Brain microvascular endothelial cell (primary cell): Measurements from ENCODE around the gene ASAH2B.

Experiments used
- DNase-seq: peaks from one replicate; pipeline ENCODE4 v3.0.0-alpha.2; 2020
- H3K27ac ChIP-seq: fragments of 250-450 bp; sonication (Bioruptor Pico); 2 replicates; pipeline ENCODE4 v1.5.1; 2020; ENCODE audit warnings: mild to moderate bottlenecking, moderate library complexity
- H3K27me3 ChIP-seq: fragments of 250-450 bp; sonication (Bioruptor Pico); replicated peaks from 2 replicates; pipeline ENCODE4 v1.5.1; 2020; ENCODE audit warnings: mild to moderate bottlenecking
- H3K36me3 ChIP-seq: fragments of 250-450 bp; sonication (Bioruptor Pico); replicated peaks from 2 replicates; pipeline ENCODE4 v1.5.1; 2020; ENCODE audit warnings: mild to moderate bottlenecking
- H3K4me3 ChIP-seq: 2 replicates; pipeline ENCODE4 v1.5.1; 2011; ENCODE audit warnings: low read depth, mild to moderate bottlenecking, control low read depth, low read length, moderate library complexity
- in situ Hi-C: cut with HindIII; loops from 2 replicates; pipeline ENCODE4 v1.10.0; 2017; ENCODE audit warnings: low sequenced_read_pairs, low pct_ligation_motif_present
- TF ChIP-seq, protein P1 (sequence below): IDR thresholded peaks from 2 replicates; pipeline ENCODE4 v1.5.1; 2011; ENCODE audit warnings: low read depth, mild to moderate bottlenecking, moderate library complexity, low read length, control low read depth, inconsistent platforms; ENCODE audit errors: missing control alignments

Gene ASAH2B

DNA sequence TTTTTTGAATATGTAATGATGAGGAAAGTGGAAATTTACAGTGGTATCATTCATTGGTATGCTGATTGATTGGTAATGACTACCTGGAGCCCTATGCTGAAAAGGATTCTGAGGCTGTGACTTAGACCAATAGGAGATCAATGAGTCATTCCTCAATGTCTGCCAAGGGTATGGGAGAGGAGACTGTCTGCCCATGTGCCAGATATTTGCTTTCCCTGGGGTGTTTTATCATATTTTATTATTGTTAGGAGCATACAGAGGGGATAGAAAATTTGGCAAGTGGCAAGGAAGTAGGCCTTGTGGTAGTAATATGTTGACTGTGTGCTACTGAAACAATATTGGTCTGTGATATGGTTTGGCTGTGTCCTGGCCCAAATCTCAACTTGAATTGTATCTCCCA, 54.8 kb downstream of the ASAH2B start:
- Histone ChIP-seq H3K27ac (no peak overlapping the region), H3K4me3 (no peak overlapping the region), H3K27me3 (no peaks in the 10 kb centered on the region), H3K36me3 (no peaks in the 10 kb centered on the region)
- TF ChIP-seq, protein P1, sequence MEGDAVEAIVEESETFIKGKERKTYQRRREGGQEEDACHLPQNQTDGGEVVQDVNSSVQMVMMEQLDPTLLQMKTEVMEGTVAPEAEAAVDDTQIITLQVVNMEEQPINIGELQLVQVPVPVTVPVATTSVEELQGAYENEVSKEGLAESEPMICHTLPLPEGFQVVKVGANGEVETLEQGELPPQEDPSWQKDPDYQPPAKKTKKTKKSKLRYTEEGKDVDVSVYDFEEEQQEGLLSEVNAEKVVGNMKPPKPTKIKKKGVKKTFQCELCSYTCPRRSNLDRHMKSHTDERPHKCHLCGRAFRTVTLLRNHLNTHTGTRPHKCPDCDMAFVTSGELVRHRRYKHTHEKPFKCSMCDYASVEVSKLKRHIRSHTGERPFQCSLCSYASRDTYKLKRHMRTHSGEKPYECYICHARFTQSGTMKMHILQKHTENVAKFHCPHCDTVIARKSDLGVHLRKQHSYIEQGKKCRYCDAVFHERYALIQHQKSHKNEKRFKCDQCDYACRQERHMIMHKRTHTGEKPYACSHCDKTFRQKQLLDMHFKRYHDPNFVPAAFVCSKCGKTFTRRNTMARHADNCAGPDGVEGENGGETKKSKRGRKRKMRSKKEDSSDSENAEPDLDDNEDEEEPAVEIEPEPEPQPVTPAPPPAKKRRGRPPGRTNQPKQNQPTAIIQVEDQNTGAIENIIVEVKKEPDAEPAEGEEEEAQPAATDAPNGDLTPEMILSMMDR: no peak
- in situ Hi-C loops: no loop called here
- no peak for DNase-seq

DNA sequence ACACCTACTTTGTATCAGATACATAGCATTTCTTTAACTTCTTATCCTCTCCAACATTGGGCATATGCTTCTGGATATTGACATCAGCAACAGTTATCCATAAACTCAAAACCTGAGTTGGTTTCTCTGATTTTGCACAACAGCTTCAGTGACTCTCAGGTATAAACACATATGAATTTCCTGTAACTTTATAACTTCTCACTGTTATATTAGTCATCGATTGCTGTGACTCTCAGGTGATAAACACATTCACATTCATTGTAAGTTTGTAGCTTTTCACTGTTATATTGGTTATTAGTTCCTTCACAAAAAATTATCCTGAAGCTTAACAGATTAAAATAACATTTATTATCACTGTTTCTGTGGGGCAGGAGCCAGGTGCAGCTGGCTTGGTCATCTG, 57.0 kb downstream of the ASAH2B start:
- DNase-seq: no peak
- no peaks in the 10 kb centered on the region for H3K36me3 ChIP-seq
- TF ChIP-seq, protein P1: no peak
- H3K4me3 ChIP-seq: no peak overlapping the region
- H3K27me3 ChIP-seq: peaks cover 4% of the 10 kb centered on the region
- H3K27ac ChIP-seq: no peak overlapping the region
- in situ Hi-C loops: no loop called here

DNA sequence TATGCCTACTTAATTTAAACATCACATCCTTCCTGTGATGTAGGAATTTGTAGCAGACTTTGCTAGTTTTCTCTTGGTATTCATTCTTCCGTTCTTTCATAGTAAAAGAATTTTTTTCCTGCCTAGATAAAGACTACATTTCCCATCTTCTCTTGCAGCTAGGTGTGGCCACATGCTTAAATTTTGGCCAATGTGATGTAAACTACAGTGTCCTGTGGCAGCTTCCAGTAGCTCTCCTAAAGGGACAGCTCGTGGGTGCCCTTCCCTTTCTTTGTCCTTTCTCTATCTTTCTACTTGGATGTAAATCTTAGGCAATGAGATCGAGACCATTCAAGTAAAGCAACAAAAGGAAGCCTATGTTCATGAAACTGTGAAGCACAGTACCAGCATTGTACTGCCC, 58.6 kb downstream of the ASAH2B start:
- in situ Hi-C loops: no loop called here
- Histone ChIP-seq H3K36me3 (no peaks in the 10 kb centered on the region), H3K27ac (no peak overlapping the region), H3K4me3 (no peak overlapping the region), H3K27me3 (peaks cover 4% of the 10 kb centered on the region)
- no peak for DNase-seq
- TF ChIP-seq, protein P1: no peak

DNA sequence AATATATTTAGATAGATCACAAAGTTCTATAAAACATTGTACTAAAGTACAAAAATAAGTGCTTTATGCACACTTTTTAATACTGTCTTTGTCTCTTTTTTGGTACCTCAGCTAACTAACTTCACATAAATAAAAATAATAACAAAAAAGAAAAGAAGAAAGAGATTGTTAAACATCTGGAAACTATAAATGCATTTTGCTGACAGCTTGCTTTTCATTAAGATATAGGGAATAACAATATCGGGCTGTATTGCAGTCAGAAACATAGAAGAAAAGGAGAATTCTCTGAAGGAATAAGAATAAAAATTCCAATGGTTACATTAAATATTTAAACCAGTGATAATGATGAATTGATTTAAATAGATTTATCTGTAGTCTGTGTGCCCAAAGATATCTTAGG, 59.9 kb downstream of the ASAH2B start:
- Histone ChIP-seq H3K27ac (no peak overlapping the region), H3K36me3 (no peaks in the 10 kb centered on the region), H3K4me3 (no peak overlapping the region), H3K27me3 (peaks cover 4% of the 10 kb centered on the region)
- TF ChIP-seq, protein P1: no peak
- no peak for DNase-seq
- in situ Hi-C loops: no loop called here

DNA sequence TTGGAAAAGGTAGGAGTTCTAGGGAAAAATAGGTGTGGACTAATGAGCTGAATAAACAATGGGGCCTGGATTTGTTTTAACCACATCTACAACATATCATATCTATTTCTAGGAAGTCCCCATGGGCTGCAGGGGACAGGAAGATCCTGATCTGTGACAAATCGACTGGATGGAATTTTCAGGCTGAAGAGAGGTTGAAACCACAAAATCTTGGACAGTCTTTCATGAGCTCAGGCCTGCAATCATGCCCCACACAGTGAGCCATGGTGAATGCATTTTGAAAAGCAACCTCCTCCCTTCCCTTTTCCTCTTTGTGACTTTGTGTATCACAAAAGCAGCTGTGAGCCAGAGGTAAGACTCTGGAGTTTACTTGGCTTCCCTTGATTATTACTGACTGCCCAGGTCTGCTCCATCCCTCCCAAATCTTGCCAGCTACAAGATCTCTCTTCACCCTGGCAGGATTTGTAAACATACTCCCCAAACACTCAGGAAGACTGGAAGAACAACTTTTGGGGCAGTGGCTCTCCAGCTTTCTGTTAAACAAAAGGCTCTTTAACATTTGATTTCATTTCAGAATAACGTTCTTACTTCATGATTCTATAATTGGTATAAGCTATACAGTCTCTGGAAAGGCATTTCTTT, 66.4 kb downstream of the ASAH2B start:
- in situ Hi-C loops: no loop called here
- DNase-seq: no peak
- H3K36me3 ChIP-seq: no peaks in the 10 kb centered on the region
- H3K27ac ChIP-seq: no peak overlapping the region
- TF ChIP-seq, protein P1: no peak
- peaks cover 1% of the 10 kb centered on the region for H3K27me3 ChIP-seq
- H3K4me3 ChIP-seq: no peak overlapping the region
